HG03432 (cell line): ENCODE data around the gene PDAP1.
"Not testable (repeated sequence)": the region's sequence is repeated elsewhere in the genome, so short reads cannot be mapped to it uniquely, and the experiment has no call there.

ENCODE experiments used
- ATAC-seq: cut with Tn5 transposase; IDR thresholded peaks from one replicate; pipeline ENCODE4 v1.9.1; 2021; ENCODE audit warnings: mild to moderate bottlenecking, moderate library complexity; ENCODE audit not compliant: unreplicated experiment

The PDAP1 gene

GRCh38 chr7:99357701-99358490, 50.5 kb downstream of the PDAP1 start:
- ATAC-seq: no peak

GRCh38 chr7:99355098-99355497, 53.3 kb downstream of the PDAP1 start:
- no peak for ATAC-seq

GRCh38 chr7:99352247-99352646, 56.1 kb downstream of the PDAP1 start:
- ATAC-seq: no peak

GRCh38 chr7:99350641-99351040, 57.8 kb downstream of the PDAP1 start:
- not testable (repeated sequence) for ATAC-seq
